ENCODE measurements around the gene PACSIN2.

PACSIN2 gene

GRCh38 chr22:42876041-42876440 lies 138.9 kb downstream of the PACSIN2 start:
- Histone ChIP-seq H2BK15ac (ENCODE audit: low read depth, poor library complexity, severe bottlenecking) (no peak overlapping the region), H2BK5ac (ENCODE audit: low read depth, low read length, poor library complexity, severe bottlenecking) (no peak overlapping the region), H4K8ac (ENCODE audit: low read length) (no peak overlapping the region), H3K23ac (ENCODE audit: low read length in 2 of 2) (no peak overlapping the region), H2AK5ac (ENCODE audit: low read length, severe bottlenecking) (no peak overlapping the region), H3K4me1 (ENCODE audit: control insufficient read depth, insufficient read depth, low read depth, low read length) (peaks cover 19% of the 10 kb centered on the region), H4K91ac (ENCODE audit: low read length) (no peak overlapping the region), H3K4me2 (ENCODE audit: low read length, poor library complexity, severe bottlenecking) (no peak overlapping the region), H2BK120ac (ENCODE audit: low read depth, low read length) (no peak overlapping the region), H3K79me1 (replicated peaks; ENCODE audit: low read length, poor library complexity, severe bottlenecking) (peaks cover 37% of the 10 kb centered on the region), H3K18ac (ENCODE audit: low read depth in 1 of 2, low read length in 2 of 2) (no peak overlapping the region), H2AFZ (ENCODE audit: low read depth, low read length) (no peak overlapping the region), H3K4me3 (ENCODE audit: insufficient read depth in 1 of 2, low read depth in 1 of 2, low read length in 2 of 2) (no peak overlapping the region), H3K14ac (ENCODE audit: low read length in 2 of 2) (no peak overlapping the region), H3K36me3 (ENCODE audit: control insufficient read depth in 1 of 2, insufficient read depth in 2 of 2, low read depth in 1 of 2, low read length in 2 of 2) (peaks cover 87 to 93% of the 10 kb centered on the region in 2 experiments), H2BK12ac (ENCODE audit: low read length in 2 of 2) (no peak overlapping the region), H3K4ac (ENCODE audit: low read depth in 1 of 2, low read length in 2 of 2) (no peak overlapping the region), H3K9me3 (ENCODE audit: control insufficient read depth, low read length) (no peaks in the 10 kb centered on the region), H3K27me3 (ENCODE audit: control insufficient read depth in 1 of 2, insufficient read depth in 1 of 2, low read length in 2 of 2) (no peaks in the 10 kb centered on the region), H3K27ac (ENCODE audit: low read length, poor library complexity, severe bottlenecking) (no peak overlapping the region), H3K9ac (ENCODE audit: low read length) (no peak overlapping the region)
- DNase-seq, result no peak
- WGBS, result 97% methylated on average over 17 of the region's 17 CpGs

GRCh38 chr22:42874010-42874409 lies 140.9 kb downstream of the PACSIN2 start:
- H3K4ac ChIP-seq (ENCODE audit: low read depth in 1 of 2, low read length in 2 of 2), result no peak overlapping the region
- H3K9me3 ChIP-seq (ENCODE audit: control insufficient read depth, low read length), result no peaks in the 10 kb centered on the region
- peaks cover 89 to 94% of the 10 kb centered on the region in 2 experiments for H3K36me3 ChIP-seq (ENCODE audit: control insufficient read depth in 1 of 2, insufficient read depth in 2 of 2, low read depth in 1 of 2, low read length in 2 of 2)
- no peak overlapping the region for H2AK5ac ChIP-seq (ENCODE audit: low read length, severe bottlenecking)
- peaks cover 6% of the 10 kb centered on the region for H3K4me1 ChIP-seq (ENCODE audit: control insufficient read depth, insufficient read depth, low read depth, low read length)
- H2AFZ ChIP-seq (ENCODE audit: low read depth, low read length), result no peak overlapping the region
- no peak overlapping the region for H2BK5ac ChIP-seq (ENCODE audit: low read depth, low read length, poor library complexity, severe bottlenecking)
- DNase-seq, result no peak
- no peak overlapping the region for H2BK12ac ChIP-seq (ENCODE audit: low read length in 2 of 2)
- peaks cover 34% of the 10 kb centered on the region for H3K79me1 ChIP-seq (replicated peaks; ENCODE audit: low read length, poor library complexity, severe bottlenecking)
- H3K4me2 ChIP-seq (ENCODE audit: low read length, poor library complexity, severe bottlenecking), result no peak overlapping the region
- no peak overlapping the region for H3K9ac ChIP-seq (ENCODE audit: low read length)
- H3K27ac ChIP-seq (ENCODE audit: low read length, poor library complexity, severe bottlenecking), result no peak overlapping the region
- no peak overlapping the region for H4K8ac ChIP-seq (ENCODE audit: low read length)
- no peaks in the 10 kb centered on the region for H3K27me3 ChIP-seq (ENCODE audit: control insufficient read depth in 1 of 2, insufficient read depth in 1 of 2, low read length in 2 of 2)
- WGBS, result 99% methylated on average over 5 of the region's 7 CpGs
- H3K14ac ChIP-seq (ENCODE audit: low read length in 2 of 2), result no peak overlapping the region
- H2BK15ac ChIP-seq (ENCODE audit: low read depth, poor library complexity, severe bottlenecking), result no peak overlapping the region
- H4K91ac ChIP-seq (ENCODE audit: low read length), result no peak overlapping the region
- no peak overlapping the region for H2BK120ac ChIP-seq (ENCODE audit: low read depth, low read length)
- no peak overlapping the region for H3K18ac ChIP-seq (ENCODE audit: low read depth in 1 of 2, low read length in 2 of 2)
- H3K4me3 ChIP-seq (ENCODE audit: insufficient read depth in 1 of 2, low read depth in 1 of 2, low read length in 2 of 2), result no peak overlapping the region
- H3K23ac ChIP-seq (ENCODE audit: low read length in 2 of 2), result no peak overlapping the region

GRCh38 chr22:42873356-42873755 lies 141.6 kb downstream of the PACSIN2 start:
- H3K27ac ChIP-seq (ENCODE audit: low read length, poor library complexity, severe bottlenecking), result no peak overlapping the region

GRCh38 chr22:42872821-42873220 lies 142.1 kb downstream of the PACSIN2 start:
- H2AK5ac ChIP-seq (ENCODE audit: low read length, severe bottlenecking), result no peak overlapping the region
- no peak overlapping the region for H3K14ac ChIP-seq (ENCODE audit: low read length in 2 of 2)
- H2BK15ac ChIP-seq (ENCODE audit: low read depth, poor library complexity, severe bottlenecking), result no peak overlapping the region
- peaks cover 84 to 85% of the 10 kb centered on the region in 2 experiments for H3K36me3 ChIP-seq (ENCODE audit: control insufficient read depth in 1 of 2, insufficient read depth in 2 of 2, low read depth in 1 of 2, low read length in 2 of 2)
- H3K4me2 ChIP-seq (ENCODE audit: low read length, poor library complexity, severe bottlenecking), result no peak overlapping the region
- WGBS, result 98% methylated on average over 9 of the region's 9 CpGs
- H4K8ac ChIP-seq (ENCODE audit: low read length), result no peak overlapping the region
- no peak for DNase-seq
- no peak overlapping the region for H2BK120ac ChIP-seq (ENCODE audit: low read depth, low read length)
- H3K23ac ChIP-seq (ENCODE audit: low read length in 2 of 2), result no peak overlapping the region
- H3K9me3 ChIP-seq (ENCODE audit: control insufficient read depth, low read length), result no peaks in the 10 kb centered on the region
- no peak overlapping the region for H3K4me3 ChIP-seq (ENCODE audit: insufficient read depth in 1 of 2, low read depth in 1 of 2, low read length in 2 of 2)
- no peaks in the 10 kb centered on the region for H3K27me3 ChIP-seq (ENCODE audit: control insufficient read depth in 1 of 2, insufficient read depth in 1 of 2, low read length in 2 of 2)
- no peak overlapping the region for H3K4ac ChIP-seq (ENCODE audit: low read depth in 1 of 2, low read length in 2 of 2)
- H2BK12ac ChIP-seq (ENCODE audit: low read length in 2 of 2), result no peak overlapping the region
- peaks cover 32% of the 10 kb centered on the region for H3K79me1 ChIP-seq (replicated peaks; ENCODE audit: low read length, poor library complexity, severe bottlenecking)
- no peak overlapping the region for H2AFZ ChIP-seq (ENCODE audit: low read depth, low read length)
- H2BK5ac ChIP-seq (ENCODE audit: low read depth, low read length, poor library complexity, severe bottlenecking), result no peak overlapping the region
- no peak overlapping the region for H3K18ac ChIP-seq (ENCODE audit: low read depth in 1 of 2, low read length in 2 of 2)
- H3K4me1 ChIP-seq (ENCODE audit: control insufficient read depth, insufficient read depth, low read depth, low read length), result peaks cover 10% of the 10 kb centered on the region
- H4K91ac ChIP-seq (ENCODE audit: low read length), result no peak overlapping the region
- H3K9ac ChIP-seq (ENCODE audit: low read length), result no peak overlapping the region
- H3K27ac ChIP-seq (ENCODE audit: low read length, poor library complexity, severe bottlenecking), result no peak overlapping the region

More at GRCh38 chr22:42873356-42873755, 141.6 kb downstream of the PACSIN2 start:
- Histone ChIP-seq H4K91ac (ENCODE audit: low read length) (no peak overlapping the region), H2AK5ac (ENCODE audit: low read length, severe bottlenecking) (no peak overlapping the region), H3K4me2 (ENCODE audit: low read length, poor library complexity, severe bottlenecking) (no peak overlapping the region), H3K4ac (ENCODE audit: low read depth in 1 of 2, low read length in 2 of 2) (no peak overlapping the region), H3K14ac (ENCODE audit: low read length in 2 of 2) (no peak overlapping the region), H3K36me3 (ENCODE audit: control insufficient read depth in 1 of 2, insufficient read depth in 2 of 2, low read depth in 1 of 2, low read length in 2 of 2) (peaks cover 89% of the 10 kb centered on the region in 2 experiments), H2AFZ (ENCODE audit: low read depth, low read length) (no peak overlapping the region), H2BK12ac (ENCODE audit: low read length in 2 of 2) (no peak overlapping the region), H3K4me3 (ENCODE audit: insufficient read depth in 1 of 2, low read depth in 1 of 2, low read length in 2 of 2) (no peak overlapping the region), H3K4me1 (ENCODE audit: control insufficient read depth, insufficient read depth, low read depth, low read length) (peaks cover 10% of the 10 kb centered on the region), H2BK120ac (ENCODE audit: low read depth, low read length) (no peak overlapping the region), H3K23ac (ENCODE audit: low read length in 2 of 2) (no peak overlapping the region), H3K27me3 (ENCODE audit: control insufficient read depth in 1 of 2, insufficient read depth in 1 of 2, low read length in 2 of 2) (no peaks in the 10 kb centered on the region), H4K8ac (ENCODE audit: low read length) (no peak overlapping the region), H3K9me3 (ENCODE audit: control insufficient read depth, low read length) (no peaks in the 10 kb centered on the region), H3K18ac (ENCODE audit: low read depth in 1 of 2, low read length in 2 of 2) (no peak overlapping the region), H3K9ac (ENCODE audit: low read length) (no peak overlapping the region), H2BK5ac (ENCODE audit: low read depth, low read length, poor library complexity, severe bottlenecking) (no peak overlapping the region), H3K79me1 (replicated peaks; ENCODE audit: low read length, poor library complexity, severe bottlenecking) (peaks cover 36% of the 10 kb centered on the region), H2BK15ac (ENCODE audit: low read depth, poor library complexity, severe bottlenecking) (no peak overlapping the region)
- DNase-seq, result no peak
